SH-SY5Y (cell line): ENCODE data around the gene PRSS12.

Experiments
- GATA2 ChIP-seq: IDR thresholded peaks from 2 replicates; pipeline ENCODE4 v1.6.1; 2011; ENCODE audit warnings: mild to moderate bottlenecking, low read depth, low read length
- GATA3 ChIP-seq: IDR thresholded peaks from 2 replicates; pipeline ENCODE4 v1.6.1; 2011; ENCODE audit warnings: low read depth, mild to moderate bottlenecking, low read length, moderate library complexity

DNA sequence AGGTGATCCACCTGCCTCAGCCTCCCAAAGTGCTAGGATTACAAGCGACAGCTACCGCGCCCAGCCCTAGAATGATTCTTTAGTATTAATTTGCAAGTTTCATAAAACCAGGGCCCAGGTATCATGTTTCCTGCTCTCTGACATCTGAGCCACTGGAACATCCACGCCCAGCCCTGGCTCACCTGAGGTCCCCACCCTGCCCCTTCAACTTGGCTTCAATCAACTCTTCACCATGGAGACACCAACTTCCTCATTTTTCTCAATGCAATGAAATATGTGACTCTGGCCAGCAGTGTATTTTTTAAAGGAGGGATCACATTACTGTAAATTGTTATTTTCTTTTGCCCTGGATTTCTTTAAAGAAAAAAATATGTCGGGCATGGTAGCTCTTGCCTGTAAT is 3.9 kb downstream of the PRSS12 start:
- TF ChIP-seq GATA2, result no peak
- no peak for TF ChIP-seq GATA3
